Fibroblast of the aortic adventitia (primary cell): Measurements from ENCODE around the gene SH2D1B. TPM values are rescaled to one million over a fixed set of nuclear protein-coding genes. Genes with fewer than 3 reads are reported as not detected.

ENCODE experiments used
- DNase-seq: peaks from one replicate; pipeline ENCODE4 v3.0.0-alpha.2; 2010; ENCODE audit warnings: low read depth
- H3K4me3 ChIP-seq: 2 replicates; pipeline ENCODE4 v1.5.1; 2011; ENCODE audit warnings: low read depth, mild to moderate bottlenecking, control low read depth, low read length, moderate library complexity
- total RNA-seq: library from RNA; depleted of rRNA; stranded (reverse); fragments of >200 nt; gene quantifications from 2 replicates; pipeline ENCODE4 v1.2.3, GENCODE V29; 2012; ENCODE audit warnings: low replicate concordance
- TF ChIP-seq, protein P1 (sequence below): IDR thresholded peaks from 2 replicates; pipeline ENCODE4 v1.5.1; 2011; ENCODE audit warnings: mild to moderate bottlenecking, low read length, control low read depth, inconsistent platforms; ENCODE audit not compliant: insufficient read depth

SH2D1B gene
- total RNA-seq, 1 donor: under 0.01 TPM

DNA sequence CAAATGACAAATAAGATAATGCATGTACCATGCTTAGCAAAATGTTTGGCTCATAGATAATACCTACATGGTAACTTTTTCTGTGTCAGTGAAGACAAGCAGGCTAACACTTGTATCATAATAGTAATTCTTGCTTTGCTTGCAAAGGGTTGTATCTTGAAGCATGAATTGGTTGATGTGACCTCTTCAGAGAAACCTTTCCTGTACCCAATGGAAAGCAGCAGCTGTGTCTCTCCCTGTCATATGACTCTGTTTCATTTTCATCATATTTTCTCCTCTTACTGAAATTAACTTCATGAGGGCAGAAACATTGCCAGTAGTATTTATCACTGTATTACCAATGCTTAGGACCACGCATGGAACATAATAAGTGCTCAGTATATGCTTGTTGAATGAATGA is 4.4 kb downstream of the SH2D1B start:
- no peak overlapping the region for H3K4me3 ChIP-seq
- no peak for DNase-seq
- TF ChIP-seq, protein P1, sequence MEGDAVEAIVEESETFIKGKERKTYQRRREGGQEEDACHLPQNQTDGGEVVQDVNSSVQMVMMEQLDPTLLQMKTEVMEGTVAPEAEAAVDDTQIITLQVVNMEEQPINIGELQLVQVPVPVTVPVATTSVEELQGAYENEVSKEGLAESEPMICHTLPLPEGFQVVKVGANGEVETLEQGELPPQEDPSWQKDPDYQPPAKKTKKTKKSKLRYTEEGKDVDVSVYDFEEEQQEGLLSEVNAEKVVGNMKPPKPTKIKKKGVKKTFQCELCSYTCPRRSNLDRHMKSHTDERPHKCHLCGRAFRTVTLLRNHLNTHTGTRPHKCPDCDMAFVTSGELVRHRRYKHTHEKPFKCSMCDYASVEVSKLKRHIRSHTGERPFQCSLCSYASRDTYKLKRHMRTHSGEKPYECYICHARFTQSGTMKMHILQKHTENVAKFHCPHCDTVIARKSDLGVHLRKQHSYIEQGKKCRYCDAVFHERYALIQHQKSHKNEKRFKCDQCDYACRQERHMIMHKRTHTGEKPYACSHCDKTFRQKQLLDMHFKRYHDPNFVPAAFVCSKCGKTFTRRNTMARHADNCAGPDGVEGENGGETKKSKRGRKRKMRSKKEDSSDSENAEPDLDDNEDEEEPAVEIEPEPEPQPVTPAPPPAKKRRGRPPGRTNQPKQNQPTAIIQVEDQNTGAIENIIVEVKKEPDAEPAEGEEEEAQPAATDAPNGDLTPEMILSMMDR: no peak

DNA sequence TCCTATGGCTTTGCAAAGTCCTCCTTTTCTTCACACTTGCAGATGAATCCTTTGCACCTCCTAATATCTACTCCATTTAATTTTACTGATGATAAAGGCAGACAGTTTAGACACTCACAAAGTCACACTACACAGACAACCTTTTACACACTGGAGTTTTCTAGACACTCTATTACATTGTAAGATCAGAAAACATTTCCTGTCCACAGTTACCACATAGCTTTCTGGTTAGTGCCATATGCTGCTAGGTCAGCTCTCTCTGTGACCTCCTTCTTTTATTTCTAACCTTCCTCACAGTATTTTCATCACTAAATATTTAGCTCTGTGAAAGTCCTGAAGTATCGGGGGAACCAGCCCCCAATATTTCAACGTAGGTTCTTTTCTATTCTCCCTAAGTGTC is 5.1 kb downstream of the SH2D1B start:
- TF ChIP-seq, protein P1: no peak
- no peak overlapping the region for H3K4me3 ChIP-seq
- no peak for DNase-seq

DNA sequence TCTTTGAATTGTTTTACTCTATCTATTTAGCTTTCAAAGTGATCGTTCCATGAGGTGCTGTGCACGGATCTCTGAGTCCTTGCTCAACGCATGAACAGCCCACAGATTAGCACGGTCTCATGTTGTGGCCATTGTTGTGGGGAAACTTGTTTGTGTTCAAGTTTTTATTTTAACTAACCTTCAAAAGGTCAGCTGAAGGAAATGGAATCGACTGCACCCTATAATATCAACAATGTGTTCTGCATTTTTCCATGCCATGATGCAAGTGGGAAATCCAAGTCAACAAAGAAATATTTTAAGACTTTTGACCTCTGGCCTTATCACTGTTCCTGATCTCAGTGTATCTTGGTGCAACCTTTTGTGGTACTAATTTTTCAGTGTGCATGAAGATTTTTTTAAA is 6.1 kb downstream of the SH2D1B start:
- no peak overlapping the region for H3K4me3 ChIP-seq
- DNase-seq: no peak
- TF ChIP-seq, protein P1: no peak

DNA sequence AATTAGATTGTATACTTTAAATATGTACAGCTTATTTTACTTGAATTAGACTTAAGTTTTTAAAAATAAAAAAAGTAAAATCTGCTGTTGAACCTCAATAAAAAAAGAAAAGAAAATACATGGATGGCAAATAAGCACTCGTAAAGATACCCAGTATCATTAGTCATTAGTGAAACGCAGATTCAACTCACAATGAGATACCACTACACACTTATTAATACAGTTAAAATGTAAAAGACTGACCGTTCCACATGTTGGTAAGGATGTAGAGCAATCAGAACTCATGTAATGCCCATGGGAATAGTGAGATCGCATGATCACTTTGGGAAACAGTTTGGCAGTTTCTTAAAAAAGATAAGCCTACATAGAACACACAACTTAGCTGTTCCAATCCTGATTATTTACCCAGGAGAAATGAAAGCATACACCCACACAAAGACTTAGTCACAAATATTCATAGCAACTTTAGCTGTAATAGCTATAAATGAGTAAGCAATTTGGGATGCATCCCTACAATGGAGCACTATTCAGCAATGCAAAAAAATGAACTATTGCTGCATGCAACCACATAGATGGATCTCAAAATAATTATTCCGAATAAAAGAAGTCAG is 7.3 kb downstream of the SH2D1B start:
- TF ChIP-seq, protein P1: no peak
- H3K4me3 ChIP-seq: no peak overlapping the region
- peak; percentile 91 for DNase-seq

DNA sequence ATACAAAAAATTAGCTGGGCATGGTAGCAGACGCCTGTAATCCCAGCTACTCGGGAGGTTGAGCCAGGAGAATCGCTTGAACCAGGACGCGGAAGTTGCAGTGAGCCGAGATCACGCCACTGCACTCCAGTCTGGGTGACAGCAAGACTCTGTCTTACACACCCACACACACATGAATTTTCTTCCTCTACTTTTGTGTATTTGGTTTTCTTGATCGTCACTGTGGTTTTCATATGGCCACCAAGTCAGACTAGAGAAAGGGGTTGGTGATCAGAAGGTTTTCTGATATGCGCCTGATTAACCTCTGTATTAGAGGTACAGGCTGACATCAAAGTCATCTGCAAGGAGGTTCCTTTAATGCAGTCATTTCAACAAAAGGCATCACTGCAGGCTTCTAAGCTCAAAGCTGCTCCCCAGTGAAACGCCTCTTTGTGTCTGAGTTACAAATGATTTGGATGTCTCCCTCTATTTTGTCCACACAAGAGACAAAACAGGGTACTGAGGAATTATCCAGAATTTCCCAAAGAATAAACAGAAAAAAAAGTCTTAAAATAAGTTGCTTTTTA is 11.1 kb downstream of the SH2D1B start:
- TF ChIP-seq, protein P1: no peak
- DNase-seq: no peak
- H3K4me3 ChIP-seq: no peak overlapping the region

DNA sequence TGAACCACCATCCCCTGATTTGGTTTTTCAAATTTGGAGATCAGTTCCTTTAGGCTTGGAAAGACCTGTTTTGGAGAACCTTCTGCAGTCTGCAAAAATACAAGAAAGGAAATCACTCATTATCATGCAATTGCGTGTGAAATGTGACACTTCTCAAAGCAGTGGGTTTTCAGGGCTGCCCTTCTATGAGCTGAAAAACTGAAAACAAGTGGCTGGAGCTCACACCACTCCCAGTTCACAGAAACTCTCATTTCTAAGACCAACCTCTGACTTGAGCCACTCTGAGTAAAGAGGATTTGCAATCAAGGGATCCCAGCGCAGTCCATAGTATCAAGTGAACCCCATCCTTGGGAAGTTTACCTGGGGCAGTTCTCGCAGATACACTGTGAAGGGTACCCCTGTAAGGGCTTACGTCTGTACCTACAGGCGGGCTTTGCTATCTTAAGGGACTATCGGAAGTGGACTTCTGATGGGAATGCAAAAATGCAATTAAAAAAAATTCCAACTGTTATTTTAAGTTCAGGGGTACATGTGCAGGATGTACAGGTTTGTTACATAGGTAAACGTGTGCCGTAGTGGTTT is 12.8 kb downstream of the SH2D1B start:
- H3K4me3 ChIP-seq: no peak overlapping the region
- no peak for DNase-seq
- TF ChIP-seq, protein P1: no peak
